GM23248 (cell line): ENCODE measurements around the gene IL1F10. TPM values are rescaled to one million over a fixed set of nuclear protein-coding genes. Genes with fewer than 3 reads are reported as not detected.

ENCODE experiments used
- DNase-seq: peaks from one replicate; pipeline ENCODE4 v3.0.0-alpha.2; 2015
- H2AFZ ChIP-seq: fragments of 200-600 bp; sonication (generic); 2 replicates; pipeline ENCODE4 v1.6.1; 2016; ENCODE audit warnings: antibody characterized with exemption
- H3F3A ChIP-seq: fragments of 200-600 bp; sonication (generic); 2 replicates; pipeline ENCODE4 v1.6.1; 2016; ENCODE audit warnings: mild to moderate bottlenecking, antibody characterized with exemption, mixed run types; ENCODE audit not compliant: insufficient read depth
- H3K27ac ChIP-seq: fragments of 200-600 bp; sonication (generic); 2 replicates; pipeline ENCODE4 v1.5.1; 2016; ENCODE audit warnings: mild to moderate bottlenecking
- H3K27me3 ChIP-seq: fragments of 200-600 bp; sonication (generic); replicated peaks from 2 replicates; pipeline ENCODE4 v1.6.1; 2016; ENCODE audit warnings: mild to moderate bottlenecking; ENCODE audit not compliant: insufficient read depth
- H3K36me3 ChIP-seq: fragments of 200-600 bp; sonication (generic); 2 replicates; pipeline ENCODE4 v1.6.1; 2016; ENCODE audit warnings: low read depth, mild to moderate bottlenecking
- H3K4me1 ChIP-seq: fragments of 200-600 bp; sonication (generic); 2 replicates; pipeline ENCODE4 v1.6.1; 2016; ENCODE audit warnings: mild to moderate bottlenecking; ENCODE audit not compliant: insufficient read depth
- H3K4me2 ChIP-seq: fragments of 200-600 bp; sonication (generic); one replicate; pipeline ENCODE4 v1.6.1; 2016; ENCODE audit warnings: mild to moderate bottlenecking; ENCODE audit not compliant: unreplicated experiment
- H3K4me3 ChIP-seq: fragments of 200-600 bp; sonication (generic); 2 replicates; pipeline ENCODE4 v1.5.1; 2016; ENCODE audit warnings: mild to moderate bottlenecking
- H3K79me2 ChIP-seq: fragments of 200-600 bp; sonication (generic); 2 replicates; pipeline ENCODE4 v1.6.1; 2016; ENCODE audit warnings: mild to moderate bottlenecking; ENCODE audit not compliant: insufficient read depth
- H3K9ac ChIP-seq: fragments of 200-600 bp; sonication (generic); 2 replicates; pipeline ENCODE4 v1.6.1; 2016; ENCODE audit warnings: mild to moderate bottlenecking
- H3K9me2 ChIP-seq: fragments of 200-600 bp; sonication (generic); 2 replicates; pipeline ENCODE4 v1.6.1; 2016; ENCODE audit warnings: mixed run types, mild to moderate bottlenecking, moderate library complexity; ENCODE audit not compliant: insufficient read depth
- H3K9me3 ChIP-seq: fragments of 200-600 bp; sonication (generic); one replicate; pipeline ENCODE4 v1.6.1; 2017; ENCODE audit warnings: low read depth
- H4K20me1 ChIP-seq: fragments of 200-600 bp; sonication (generic); 2 replicates; pipeline ENCODE4 v1.6.0; 2016; ENCODE audit not compliant: insufficient read depth
- EZH2 ChIP-seq: fragments of 200-600 bp; sonication (generic); IDR thresholded peaks from 2 replicates; pipeline ENCODE4 v1.6.1; 2018; ENCODE audit warnings: antibody characterized with exemption, mild to moderate bottlenecking; ENCODE audit not compliant: insufficient read depth, poor library complexity, severe bottlenecking
- EZH2phosphoT487 ChIP-seq: fragments of 200-600 bp; sonication (generic); IDR thresholded peaks from 2 replicates; pipeline ENCODE4 v1.6.1; 2018; ENCODE audit warnings: antibody characterized with exemption, moderate library complexity, mild to moderate bottlenecking, low read depth; ENCODE audit not compliant: insufficient read depth
- WGBS, 2 experiments: methylation state at CpG; one replicate each; pipeline ENCODE4 v1.1.6; 2015 to 2017; ENCODE audit warnings: low lambda C conversion rate in 2 of 2, low coverage in 1 of 2; ENCODE audit errors: missing lambda C conversion rate in 2 of 2; 5-methylcytosine and 5-hydroxymethylcytosine counted together
- in situ Hi-C: fragments of 300-500 bp; cut with MboI; formaldehyde crosslinking; loops from 2 replicates; pipeline ENCODE4 v1.15.0; 2020
- polyA plus RNA-seq: library from polyadenylated mRNA; unstranded; fragments of >200 nt; fragmentation: Nextera tagmentation; extraction: Ambion mirVana; gene quantifications from 2 replicates; pipeline ENCODE4 v1.2.1, GENCODE V29; 2016
- total RNA-seq: library from RNA; depleted of rRNA; stranded (reverse); fragments of >200 nt; shearing (Covaris generic); gene quantifications from 2 replicates; pipeline ENCODE4 v1.2.3, GENCODE V29; 2014

IL1F10 gene
- total and polyA plus RNA-seq, 2 experiments from 2014 or later: not detected

DNA sequence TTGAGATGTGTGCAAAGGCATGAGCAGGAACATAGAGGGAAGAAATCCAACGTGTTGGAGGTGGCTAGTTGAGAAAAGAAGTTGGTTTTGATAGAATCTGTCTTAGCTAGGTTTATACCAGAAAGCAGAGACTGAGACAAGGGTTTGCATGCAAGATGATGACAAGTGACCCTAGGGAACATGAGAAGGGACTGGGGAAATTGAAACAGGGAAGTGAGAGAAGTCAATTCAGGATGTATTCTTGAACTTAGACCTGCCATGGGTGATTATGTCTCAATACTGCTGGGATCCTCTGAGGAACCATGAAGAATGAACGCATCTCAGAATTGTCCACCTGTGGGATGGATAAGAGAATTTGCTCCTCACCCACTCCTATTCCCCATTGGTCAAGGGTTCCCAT is 42.0 kb upstream of the IL1F10 start:
- H3K9ac ChIP-seq: no peak overlapping the region
- in situ Hi-C loops: no loop called here
- TF ChIP-seq EZH2phosphoT487 (no peak), EZH2 (no peak)
- H3K4me2 ChIP-seq: no peak overlapping the region
- no peak for DNase-seq
- H3K9me3 ChIP-seq: no peaks in the 10 kb centered on the region
- no peaks in the 10 kb centered on the region for H3K36me3 ChIP-seq
- H4K20me1 ChIP-seq: no peaks in the 10 kb centered on the region
- H3K4me3 ChIP-seq: no peak overlapping the region
- no peaks in the 10 kb centered on the region for H3K9me2 ChIP-seq
- H3K4me1 ChIP-seq: no peaks in the 10 kb centered on the region
- no peak overlapping the region for H3K27ac ChIP-seq
- peaks cover 89% of the 10 kb centered on the region for H3K27me3 ChIP-seq
- no peaks in the 10 kb centered on the region for H3K79me2 ChIP-seq
- H2AFZ ChIP-seq: no peak overlapping the region
- 12 to 16% methylated on average over 2 of the region's 2 CpGs for WGBS, 2 experiments
- no peaks in the 10 kb centered on the region for H3F3A ChIP-seq

DNA sequence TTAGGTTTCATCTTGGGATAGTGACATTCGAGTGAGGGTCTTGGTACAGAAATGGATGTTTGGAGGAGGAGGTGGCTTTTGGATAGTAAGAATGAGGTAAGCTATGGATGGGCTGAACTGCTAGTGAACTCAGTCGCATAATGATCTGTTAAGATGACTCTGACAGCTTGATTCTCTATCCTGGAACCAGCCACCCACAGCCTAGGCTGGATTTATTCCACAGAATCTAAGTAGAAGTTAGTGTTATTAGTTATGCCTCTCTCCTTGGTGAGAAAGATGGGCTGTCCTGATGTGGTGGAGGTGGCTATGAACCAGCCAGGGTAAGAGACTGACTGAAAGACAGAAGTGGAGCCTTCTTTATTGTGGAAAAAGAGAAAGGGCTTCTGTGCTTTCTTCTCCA is 40.1 kb upstream of the IL1F10 start:
- H3K27ac ChIP-seq: no peak overlapping the region
- no peaks in the 10 kb centered on the region for H3K9me2 ChIP-seq
- H3K79me2 ChIP-seq: no peaks in the 10 kb centered on the region
- WGBS, 2 experiments: 33 to 35% methylated on average over 2 of the region's 2 CpGs
- H3F3A ChIP-seq: no peaks in the 10 kb centered on the region
- no peak overlapping the region for H3K4me3 ChIP-seq
- H3K4me2 ChIP-seq: no peak overlapping the region
- H3K27me3 ChIP-seq: peaks cover 84% of the 10 kb centered on the region
- no peak overlapping the region for H2AFZ ChIP-seq
- in situ Hi-C loops: no loop called here
- H3K9ac ChIP-seq: no peak overlapping the region
- H3K36me3 ChIP-seq: no peaks in the 10 kb centered on the region
- H4K20me1 ChIP-seq: no peaks in the 10 kb centered on the region
- H3K4me1 ChIP-seq: no peaks in the 10 kb centered on the region
- no peak for DNase-seq
- TF ChIP-seq EZH2phosphoT487: no peak
- TF ChIP-seq EZH2: no peak
- no peaks in the 10 kb centered on the region for H3K9me3 ChIP-seq

DNA sequence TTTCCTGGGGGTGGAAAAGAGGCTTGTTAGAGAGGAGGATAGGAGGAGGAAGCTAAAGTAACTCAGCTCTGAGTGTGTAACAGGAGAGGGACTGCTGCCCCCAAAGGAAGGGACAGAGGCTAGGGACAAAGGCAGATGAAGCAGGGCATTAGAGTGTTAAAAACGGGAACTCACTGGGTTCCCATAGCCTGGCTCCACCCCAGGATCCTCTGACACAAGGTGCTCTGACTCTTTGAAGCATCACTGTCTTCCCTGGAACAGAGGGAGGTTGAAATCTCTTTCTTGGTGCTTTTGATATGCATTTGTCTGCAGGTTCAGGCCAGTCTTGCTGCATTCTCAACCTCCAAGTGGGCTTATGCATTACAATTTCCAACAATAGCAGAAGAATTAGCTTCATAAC is 39.7 kb upstream of the IL1F10 start:
- no peak overlapping the region for H3K9ac ChIP-seq
- DNase-seq: no peak
- TF ChIP-seq EZH2 (no peak), EZH2phosphoT487 (no peak)
- H3K4me1 ChIP-seq: no peaks in the 10 kb centered on the region
- WGBS, 2 experiments: 0% methylated on average over 1 of the region's 1 CpG
- in situ Hi-C loops: no loop called here
- peaks cover 83% of the 10 kb centered on the region for H3K27me3 ChIP-seq
- no peaks in the 10 kb centered on the region for H3K9me2 ChIP-seq
- no peak overlapping the region for H2AFZ ChIP-seq
- H3K79me2 ChIP-seq: no peaks in the 10 kb centered on the region
- H3K36me3 ChIP-seq: no peaks in the 10 kb centered on the region
- H3K4me3 ChIP-seq: no peak overlapping the region
- no peaks in the 10 kb centered on the region for H3F3A ChIP-seq
- H3K4me2 ChIP-seq: no peak overlapping the region
- no peak overlapping the region for H3K27ac ChIP-seq
- no peaks in the 10 kb centered on the region for H3K9me3 ChIP-seq
- no peaks in the 10 kb centered on the region for H4K20me1 ChIP-seq

DNA sequence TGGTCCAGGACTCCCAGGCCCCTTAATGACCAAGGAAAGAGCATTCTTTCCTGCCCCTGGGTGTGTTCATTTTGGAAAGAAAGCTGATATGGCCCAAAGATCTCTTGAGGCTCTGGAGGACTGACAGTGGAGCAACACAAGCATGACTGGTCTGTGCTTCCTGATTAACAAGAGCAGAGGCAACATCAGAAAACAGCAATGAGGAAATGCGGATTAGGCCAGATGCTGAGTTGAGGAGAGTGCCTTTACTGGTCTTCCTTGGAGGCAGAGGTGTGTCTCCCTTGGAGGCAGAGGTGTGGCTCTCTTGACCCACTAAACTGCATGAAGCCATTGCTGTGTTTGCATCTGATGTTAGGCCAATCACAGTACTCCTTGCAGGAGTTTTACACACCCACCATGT is 35.0 kb upstream of the IL1F10 start:
- 80 to 94% methylated on average over 1 of the region's 1 CpG for WGBS, 2 experiments
- Histone ChIP-seq H3K4me2 (no peak overlapping the region), H3K9me2 (no peaks in the 10 kb centered on the region), H2AFZ (no peak overlapping the region), H3K4me1 (no peaks in the 10 kb centered on the region), H3K79me2 (no peaks in the 10 kb centered on the region), H3F3A (no peaks in the 10 kb centered on the region), H3K9ac (no peak overlapping the region), H3K27ac (no peak overlapping the region), H3K4me3 (no peak overlapping the region), H3K27me3 (peaks cover 61% of the 10 kb centered on the region), H3K9me3 (no peaks in the 10 kb centered on the region), H3K36me3 (no peaks in the 10 kb centered on the region), H4K20me1 (no peaks in the 10 kb centered on the region)
- DNase-seq: no peak
- in situ Hi-C loops: no loop called here
- TF ChIP-seq EZH2phosphoT487: no peak
- no peak for TF ChIP-seq EZH2

DNA sequence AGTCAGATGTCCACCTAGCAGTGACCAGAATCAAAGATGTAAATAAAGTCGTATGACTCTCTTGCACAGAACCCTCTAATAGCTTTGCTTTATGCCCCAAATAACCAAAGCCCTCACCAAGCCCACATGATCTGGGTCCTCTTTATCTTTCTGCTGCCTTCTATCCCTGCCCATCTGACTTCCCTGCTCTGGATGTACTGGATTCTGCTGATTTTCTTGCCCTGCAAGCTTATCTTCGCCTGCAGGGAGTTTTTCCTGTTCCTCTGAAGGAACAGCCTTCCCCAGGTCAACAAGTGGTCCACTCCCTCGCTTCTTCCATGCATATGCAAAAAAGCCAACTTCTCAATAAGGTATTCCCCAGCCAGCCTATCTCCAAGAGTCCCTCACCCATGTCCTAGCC is 33.8 kb upstream of the IL1F10 start:
- no peaks in the 10 kb centered on the region for H4K20me1 ChIP-seq
- no peak overlapping the region for H3K9ac ChIP-seq
- 25 to 28% methylated on average over 3 of the region's 3 CpGs for WGBS, 2 experiments
- no peak overlapping the region for H3K4me2 ChIP-seq
- H3K9me3 ChIP-seq: no peaks in the 10 kb centered on the region
- no peaks in the 10 kb centered on the region for H3K4me1 ChIP-seq
- TF ChIP-seq EZH2: no peak
- H2AFZ ChIP-seq: no peak overlapping the region
- peaks cover 48% of the 10 kb centered on the region for H3K27me3 ChIP-seq
- H3K79me2 ChIP-seq: no peaks in the 10 kb centered on the region
- H3K36me3 ChIP-seq: no peaks in the 10 kb centered on the region
- no peaks in the 10 kb centered on the region for H3F3A ChIP-seq
- no peaks in the 10 kb centered on the region for H3K9me2 ChIP-seq
- no peak for DNase-seq
- no peak overlapping the region for H3K27ac ChIP-seq
- H3K4me3 ChIP-seq: no peak overlapping the region
- in situ Hi-C loops: no loop called here
